ENCODE measurements around the gene NDUFV2. TPM values are rescaled to one million over a fixed set of nuclear protein-coding genes. Genes with fewer than 3 reads are reported as not detected.

The NDUFV2 gene
- total and polyA plus RNA-seq, 2 of the 13 experiments (the other 11 are each of a cell fraction or from before 2014, with no cell fraction given) = 216 to 299 TPM

- TF ChIP-seq, protein P1, sequence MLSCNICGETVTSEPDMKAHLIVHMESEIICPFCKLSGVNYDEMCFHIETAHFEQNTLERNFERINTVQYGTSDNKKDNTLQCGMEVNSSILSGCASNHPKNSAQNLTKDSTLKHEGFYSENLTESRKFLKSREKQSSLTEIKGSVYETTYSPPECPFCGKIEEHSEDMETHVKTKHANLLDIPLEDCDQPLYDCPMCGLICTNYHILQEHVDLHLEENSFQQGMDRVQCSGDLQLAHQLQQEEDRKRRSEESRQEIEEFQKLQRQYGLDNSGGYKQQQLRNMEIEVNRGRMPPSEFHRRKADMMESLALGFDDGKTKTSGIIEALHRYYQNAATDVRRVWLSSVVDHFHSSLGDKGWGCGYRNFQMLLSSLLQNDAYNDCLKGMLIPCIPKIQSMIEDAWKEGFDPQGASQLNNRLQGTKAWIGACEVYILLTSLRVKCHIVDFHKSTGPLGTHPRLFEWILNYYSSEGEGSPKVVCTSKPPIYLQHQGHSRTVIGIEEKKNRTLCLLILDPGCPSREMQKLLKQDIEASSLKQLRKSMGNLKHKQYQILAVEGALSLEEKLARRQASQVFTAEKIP (CRISPR knock-in tag; IDR thresholded peaks at IDR 0.05; ENCODE audit: borderline replicate concordance) = no peak
- TF ChIP-seq SMYD3 (CRISPR knock-in tag; IDR thresholded peaks at IDR 0.05) (0 out of 2 replicates have a peak, but pooled peaks have one; percentile 35), ZNF136 (CRISPR knock-in tag; IDR thresholded peaks at IDR 0.05; ENCODE audit: low read depth) (0 out of 2 replicates have a peak, but pooled peaks have one; percentile 26), ZNF34 (CRISPR knock-in tag; IDR thresholded peaks at IDR 0.05; ENCODE audit: borderline replicate concordance) (no peak), MBNL3 (CRISPR knock-in tag; conservative IDR thresholded peaks at IDR 0.05) (no peak), ZBTB21 (CRISPR knock-in tag; IDR thresholded peaks at IDR 0.05) (no peak), ZFP62 (CRISPR knock-in tag; IDR thresholded peaks at IDR 0.05) (no peak), TCF7 (IDR thresholded peaks at IDR 0.05; ENCODE audit: low read depth) (no peak), MXI1 (IDR thresholded peaks at IDR 0.05; ENCODE audit: borderline replicate concordance, low read depth, low read length) (no peak; the same call in 2 of the 3 replicates), MED8 (CRISPR knock-in tag; IDR thresholded peaks at IDR 0.05; ENCODE audit: insufficient replicate concordance) (peak; percentile 61), POLR2AphosphoS5 (IDR thresholded peaks at IDR 0.05; ENCODE audit: low read depth, low read length) (peak; percentile 67), THAP9 (CRISPR knock-in tag; IDR thresholded peaks at IDR 0.05; ENCODE audit: borderline replicate concordance) (peak; percentile 87; the same call in 1 of the 2 replicates), FOSL1 (CRISPR knock-in tag; IDR thresholded peaks at IDR 0.05; ENCODE audit: borderline replicate concordance) (no peak; the same call in 1 of the 2 replicates)
- TF ChIP-seq, protein P2, sequence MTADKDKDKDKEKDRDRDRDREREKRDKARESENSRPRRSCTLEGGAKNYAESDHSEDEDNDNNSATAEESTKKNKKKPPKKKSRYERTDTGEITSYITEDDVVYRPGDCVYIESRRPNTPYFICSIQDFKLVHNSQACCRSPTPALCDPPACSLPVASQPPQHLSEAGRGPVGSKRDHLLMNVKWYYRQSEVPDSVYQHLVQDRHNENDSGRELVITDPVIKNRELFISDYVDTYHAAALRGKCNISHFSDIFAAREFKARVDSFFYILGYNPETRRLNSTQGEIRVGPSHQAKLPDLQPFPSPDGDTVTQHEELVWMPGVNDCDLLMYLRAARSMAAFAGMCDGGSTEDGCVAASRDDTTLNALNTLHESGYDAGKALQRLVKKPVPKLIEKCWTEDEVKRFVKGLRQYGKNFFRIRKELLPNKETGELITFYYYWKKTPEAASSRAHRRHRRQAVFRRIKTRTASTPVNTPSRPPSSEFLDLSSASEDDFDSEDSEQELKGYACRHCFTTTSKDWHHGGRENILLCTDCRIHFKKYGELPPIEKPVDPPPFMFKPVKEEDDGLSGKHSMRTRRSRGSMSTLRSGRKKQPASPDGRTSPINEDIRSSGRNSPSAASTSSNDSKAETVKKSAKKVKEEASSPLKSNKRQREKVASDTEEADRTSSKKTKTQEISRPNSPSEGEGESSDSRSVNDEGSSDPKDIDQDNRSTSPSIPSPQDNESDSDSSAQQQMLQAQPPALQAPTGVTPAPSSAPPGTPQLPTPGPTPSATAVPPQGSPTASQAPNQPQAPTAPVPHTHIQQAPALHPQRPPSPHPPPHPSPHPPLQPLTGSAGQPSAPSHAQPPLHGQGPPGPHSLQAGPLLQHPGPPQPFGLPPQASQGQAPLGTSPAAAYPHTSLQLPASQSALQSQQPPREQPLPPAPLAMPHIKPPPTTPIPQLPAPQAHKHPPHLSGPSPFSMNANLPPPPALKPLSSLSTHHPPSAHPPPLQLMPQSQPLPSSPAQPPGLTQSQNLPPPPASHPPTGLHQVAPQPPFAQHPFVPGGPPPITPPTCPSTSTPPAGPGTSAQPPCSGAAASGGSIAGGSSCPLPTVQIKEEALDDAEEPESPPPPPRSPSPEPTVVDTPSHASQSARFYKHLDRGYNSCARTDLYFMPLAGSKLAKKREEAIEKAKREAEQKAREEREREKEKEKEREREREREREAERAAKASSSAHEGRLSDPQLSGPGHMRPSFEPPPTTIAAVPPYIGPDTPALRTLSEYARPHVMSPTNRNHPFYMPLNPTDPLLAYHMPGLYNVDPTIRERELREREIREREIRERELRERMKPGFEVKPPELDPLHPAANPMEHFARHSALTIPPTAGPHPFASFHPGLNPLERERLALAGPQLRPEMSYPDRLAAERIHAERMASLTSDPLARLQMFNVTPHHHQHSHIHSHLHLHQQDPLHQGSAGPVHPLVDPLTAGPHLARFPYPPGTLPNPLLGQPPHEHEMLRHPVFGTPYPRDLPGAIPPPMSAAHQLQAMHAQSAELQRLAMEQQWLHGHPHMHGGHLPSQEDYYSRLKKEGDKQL (CRISPR knock-in tag; IDR thresholded peaks at IDR 0.05; ENCODE audit: low read depth) = no peak
- TF ChIP-seq, protein P3, sequence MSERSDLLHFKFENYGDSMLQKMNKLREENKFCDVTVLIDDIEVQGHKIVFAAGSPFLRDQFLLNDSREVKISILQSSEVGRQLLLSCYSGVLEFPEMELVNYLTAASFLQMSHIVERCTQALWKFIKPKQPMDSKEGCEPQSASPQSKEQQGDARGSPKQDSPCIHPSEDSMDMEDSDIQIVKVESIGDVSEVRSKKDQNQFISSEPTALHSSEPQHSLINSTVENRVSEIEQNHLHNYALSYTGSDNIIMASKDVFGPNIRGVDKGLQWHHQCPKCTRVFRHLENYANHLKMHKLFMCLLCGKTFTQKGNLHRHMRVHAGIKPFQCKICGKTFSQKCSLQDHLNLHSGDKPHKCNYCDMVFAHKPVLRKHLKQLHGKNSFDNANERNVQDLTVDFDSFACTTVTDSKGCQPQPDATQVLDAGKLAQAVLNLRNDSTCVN (CRISPR knock-in tag; IDR thresholded peaks at IDR 0.05; ENCODE audit: borderline replicate concordance) = no peak
Observed at GRCh38 chr18:9136315-9137155, 34.0 kb downstream of the NDUFV2 start, which contains the start of gene ANKRD12 (continued).
